Measurements from ENCODE around the gene F12.
A peak's percentile ranks its signal among the peaks of the same experiment; 100 is the strongest.

Gene F12

DNA sequence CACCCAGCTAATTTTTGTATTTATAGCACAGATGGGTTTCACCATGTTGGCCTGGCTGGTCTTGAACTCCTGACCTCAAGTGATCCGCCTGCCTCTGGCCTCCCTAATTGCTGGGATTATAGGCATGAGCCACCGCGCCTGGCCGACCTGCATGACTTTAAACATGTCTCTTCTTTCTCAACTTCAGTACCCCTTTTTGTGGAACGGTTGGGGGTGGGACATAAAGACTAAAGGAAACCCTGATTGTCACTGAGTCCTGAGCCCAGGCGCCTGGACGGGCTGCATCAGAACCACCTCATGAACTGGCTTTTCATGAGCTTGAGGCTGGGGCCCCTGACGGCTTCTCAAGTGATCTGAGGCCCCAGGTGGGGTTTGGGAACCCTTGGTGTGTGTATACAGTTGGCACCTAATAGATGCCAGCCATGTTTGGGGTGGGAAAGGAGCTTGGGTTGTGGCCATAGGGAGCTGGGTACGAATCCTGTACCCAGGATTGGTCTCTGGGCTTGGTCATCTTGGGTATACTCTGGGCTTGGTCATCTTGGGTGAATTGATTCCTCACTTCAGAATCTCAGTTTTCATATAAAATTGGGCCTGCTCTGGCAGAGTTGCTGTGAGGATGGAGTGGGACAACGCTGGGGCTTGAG lies 19.3 kb upstream of the F12 start:
- no peak overlapping the region for H2BK5ac ChIP-seq (ENCODE audit: low read depth, low read length, poor library complexity)
- peaks cover 9% of the 10 kb centered on the region for H3K79me1 ChIP-seq (ENCODE audit: low read length)
- H3K14ac ChIP-seq (ENCODE audit: low read length), result no peak overlapping the region
- H2BK12ac ChIP-seq (ENCODE audit: low read length), result no peak overlapping the region
- no CpG with 5 or more reads among the region's 10 CpGs for WGBS (ENCODE audit: extremely low coverage, insufficient coverage, insufficient read length)
- no peak overlapping the region for H4K8ac ChIP-seq (ENCODE audit: low read depth, low read length)
- H3K27ac ChIP-seq (ENCODE audit: low read depth, low read length), result no peak overlapping the region
- no peak overlapping the region for H2AK5ac ChIP-seq (ENCODE audit: low read length)
- H3K27me3 ChIP-seq (ENCODE audit: insufficient read depth, low read length), result no peaks in the 10 kb centered on the region
- no peak overlapping the region for H2BK120ac ChIP-seq (ENCODE audit: insufficient read depth, low read length, poor library complexity)
- no peak for DNase-seq
- H3K23ac ChIP-seq (ENCODE audit: low read length), result no peak overlapping the region
- no peak overlapping the region for H4K91ac ChIP-seq (ENCODE audit: low read depth, low read length)
- no peak overlapping the region for H3K4me2 ChIP-seq (ENCODE audit: low read length)
- peaks cover 23 to 27% of the 10 kb centered on the region in 2 experiments for H3K36me3 ChIP-seq (ENCODE audit: control insufficient read depth in 1 of 2, insufficient read depth in 2 of 2, low read length in 2 of 2)
- no peak overlapping the region for H3K4me3 ChIP-seq (ENCODE audit: low read depth, low read length)
- no peak overlapping the region for H2AFZ ChIP-seq (ENCODE audit: insufficient read depth, low read length, poor library complexity)
- H3K9ac ChIP-seq (ENCODE audit: low read length), result no peak overlapping the region
- peaks cover 5% of the 10 kb centered on the region for H3K79me2 ChIP-seq (ENCODE audit: control insufficient read depth, insufficient read depth, low read length, poor library complexity)
- no peak overlapping the region for H3K4ac ChIP-seq (ENCODE audit: low read depth, low read length)
- H3K18ac ChIP-seq (ENCODE audit: low read length), result no peak overlapping the region
- H3K9me3 ChIP-seq (ENCODE audit: insufficient read depth, low read depth, low read length), result no peaks in the 10 kb centered on the region
- peaks cover 13 to 14% of the 10 kb centered on the region in 2 experiments for H3K4me1 ChIP-seq (ENCODE audit: control insufficient read depth in 1 of 2, insufficient read depth in 2 of 2, low read length in 2 of 2)
- H4K12ac ChIP-seq (ENCODE audit: low read depth, low read length), result no peak overlapping the region

DNA sequence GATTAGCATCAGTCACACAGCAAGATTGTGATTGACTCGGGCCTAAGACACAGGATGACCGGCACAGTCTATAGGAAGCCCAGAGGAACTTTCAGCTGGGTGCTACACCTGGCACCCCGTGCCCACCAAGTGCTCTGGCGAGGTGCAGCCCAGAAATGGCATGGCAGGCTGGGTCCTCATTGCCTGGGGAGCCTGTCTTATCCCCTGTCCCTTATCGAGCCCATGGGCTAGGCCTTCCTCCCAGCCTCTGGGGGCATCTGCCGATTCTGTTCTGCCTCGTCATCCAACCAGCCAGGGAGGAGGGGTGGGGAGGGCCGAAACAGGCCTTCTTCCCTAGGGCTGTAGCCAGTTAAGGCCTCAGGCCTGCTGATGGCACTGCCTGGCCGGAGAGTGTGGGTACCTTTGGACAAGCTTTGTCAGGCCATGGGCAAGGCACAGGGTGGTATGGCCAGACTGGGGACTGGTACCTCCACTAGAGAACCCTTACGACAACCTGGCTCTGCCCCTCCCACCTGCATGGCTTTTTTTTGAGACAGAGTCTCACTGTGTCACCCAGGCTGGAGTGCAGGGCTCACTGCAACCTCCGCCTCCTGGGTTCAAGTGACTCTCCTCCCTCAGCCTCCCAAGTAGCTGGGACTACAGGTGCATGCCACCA lies 18.7 kb upstream of the F12 start:
- Histone ChIP-seq H3K27ac (ENCODE audit: low read depth, low read length) (no peak overlapping the region), H3K79me2 (ENCODE audit: control insufficient read depth, insufficient read depth, low read length, poor library complexity) (peaks cover 5% of the 10 kb centered on the region), H3K9ac (ENCODE audit: low read length) (no peak overlapping the region), H4K12ac (ENCODE audit: low read depth, low read length) (no peak overlapping the region), H3K9me3 (ENCODE audit: insufficient read depth, low read depth, low read length) (no peaks in the 10 kb centered on the region), H3K23ac (ENCODE audit: low read length) (no peak overlapping the region), H2AFZ (ENCODE audit: insufficient read depth, low read length, poor library complexity) (no peak overlapping the region), H3K36me3 (ENCODE audit: control insufficient read depth in 1 of 2, insufficient read depth in 2 of 2, low read length in 2 of 2) (peaks cover 18 to 21% of the 10 kb centered on the region in 2 experiments), H4K8ac (ENCODE audit: low read depth, low read length) (no peak overlapping the region), H3K27me3 (ENCODE audit: insufficient read depth, low read length) (no peaks in the 10 kb centered on the region), H3K4ac (ENCODE audit: low read depth, low read length) (peak overlapping the region; percentile 13), H3K4me3 (ENCODE audit: low read depth, low read length) (no peak overlapping the region), H3K4me1 (ENCODE audit: control insufficient read depth in 1 of 2, insufficient read depth in 2 of 2, low read length in 2 of 2) (peaks cover 13 to 14% of the 10 kb centered on the region in 2 experiments), H3K79me1 (ENCODE audit: low read length) (peaks cover 9% of the 10 kb centered on the region), H3K4me2 (ENCODE audit: low read length) (peak overlapping the region; percentile 81), H2BK120ac (ENCODE audit: insufficient read depth, low read length, poor library complexity) (no peak overlapping the region), H4K91ac (ENCODE audit: low read depth, low read length) (no peak overlapping the region), H2BK12ac (ENCODE audit: low read length) (no peak overlapping the region), H3K18ac (ENCODE audit: low read length) (no peak overlapping the region), H2BK5ac (ENCODE audit: low read depth, low read length, poor library complexity) (no peak overlapping the region), H3K14ac (ENCODE audit: low read length) (no peak overlapping the region), H2AK5ac (ENCODE audit: low read length) (no peak overlapping the region)
- no CpG with 5 or more reads among the region's 11 CpGs for WGBS (ENCODE audit: extremely low coverage, insufficient coverage, insufficient read length)
- no peak for DNase-seq

DNA sequence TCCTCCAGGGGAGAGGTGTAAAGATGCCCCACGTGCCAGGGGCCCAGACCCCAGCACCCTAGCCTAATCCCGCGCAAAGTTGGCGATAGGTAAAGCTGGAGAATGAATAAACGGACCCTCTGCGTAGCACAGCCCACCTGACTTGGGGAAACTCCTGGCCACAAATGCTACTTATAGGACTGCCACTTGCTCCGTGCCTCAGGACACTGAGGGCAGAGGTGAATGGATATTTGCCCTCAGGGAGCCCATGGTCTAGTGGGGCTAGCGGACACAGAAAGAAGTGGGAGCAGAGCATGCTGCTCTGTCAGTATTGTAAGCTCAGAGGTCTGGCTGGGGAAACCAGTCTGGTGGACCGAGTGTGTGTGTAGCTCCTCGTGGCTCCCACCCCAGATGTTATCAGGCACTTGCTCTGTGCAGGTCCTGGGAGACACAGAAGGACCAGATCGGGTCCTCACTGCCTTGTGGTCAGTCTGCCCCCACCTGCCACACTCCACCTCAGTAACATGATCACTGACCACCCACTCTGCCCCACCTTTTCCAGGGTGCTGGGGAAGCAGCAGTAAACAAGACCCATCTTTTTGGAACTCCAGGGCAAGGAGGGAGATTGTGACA lies 18.0 kb upstream of the F12 start:
- peak overlapping the region; percentile 1 for H2AK5ac ChIP-seq (ENCODE audit: low read length)
- peaks cover 5% of the 10 kb centered on the region for H3K79me2 ChIP-seq (ENCODE audit: control insufficient read depth, insufficient read depth, low read length, poor library complexity)
- no peak overlapping the region for H4K12ac ChIP-seq (ENCODE audit: low read depth, low read length)
- no peak overlapping the region for H3K23ac ChIP-seq (ENCODE audit: low read length)
- H3K4me3 ChIP-seq (ENCODE audit: low read depth, low read length), result peak overlapping the region; percentile 84
- H2BK5ac ChIP-seq (ENCODE audit: low read depth, low read length, poor library complexity), result no peak overlapping the region
- peak overlapping the region; percentile 42 for H3K4ac ChIP-seq (ENCODE audit: low read depth, low read length)
- peak overlapping the region; percentile 89 for H3K9ac ChIP-seq (ENCODE audit: low read length)
- peak overlapping the region; percentile 92 for H3K14ac ChIP-seq (ENCODE audit: low read length)
- H3K27me3 ChIP-seq (ENCODE audit: insufficient read depth, low read length), result no peaks in the 10 kb centered on the region
- peak overlapping the region; percentile 77 for H2AFZ ChIP-seq (ENCODE audit: insufficient read depth, low read length, poor library complexity)
- H4K8ac ChIP-seq (ENCODE audit: low read depth, low read length), result peak overlapping the region; percentile 61
- no CpG with 5 or more reads among the region's 11 CpGs for WGBS (ENCODE audit: extremely low coverage, insufficient coverage, insufficient read length)
- H3K9me3 ChIP-seq (ENCODE audit: insufficient read depth, low read depth, low read length), result no peaks in the 10 kb centered on the region
- peak overlapping the region; percentile 54 for H3K27ac ChIP-seq (ENCODE audit: low read depth, low read length)
- H3K18ac ChIP-seq (ENCODE audit: low read length), result peak overlapping the region; percentile 95
- no peak overlapping the region for H2BK12ac ChIP-seq (ENCODE audit: low read length)
- peak overlapping the region; percentile 81 for H3K4me2 ChIP-seq (ENCODE audit: low read length)
- no peak overlapping the region for H2BK120ac ChIP-seq (ENCODE audit: insufficient read depth, low read length, poor library complexity)
- peaks cover 13 to 14% of the 10 kb centered on the region in 2 experiments for H3K4me1 ChIP-seq (ENCODE audit: control insufficient read depth in 1 of 2, insufficient read depth in 2 of 2, low read length in 2 of 2)
- peak in 1 of 2 donors; percentile 33 for DNase-seq
- H4K91ac ChIP-seq (ENCODE audit: low read depth, low read length), result peak overlapping the region; percentile 86
- H3K79me1 ChIP-seq (ENCODE audit: low read length), result peaks cover 9% of the 10 kb centered on the region
- H3K36me3 ChIP-seq (ENCODE audit: control insufficient read depth in 1 of 2, insufficient read depth in 2 of 2, low read length in 2 of 2), result peaks cover 10 to 14% of the 10 kb centered on the region in 2 experiments

DNA sequence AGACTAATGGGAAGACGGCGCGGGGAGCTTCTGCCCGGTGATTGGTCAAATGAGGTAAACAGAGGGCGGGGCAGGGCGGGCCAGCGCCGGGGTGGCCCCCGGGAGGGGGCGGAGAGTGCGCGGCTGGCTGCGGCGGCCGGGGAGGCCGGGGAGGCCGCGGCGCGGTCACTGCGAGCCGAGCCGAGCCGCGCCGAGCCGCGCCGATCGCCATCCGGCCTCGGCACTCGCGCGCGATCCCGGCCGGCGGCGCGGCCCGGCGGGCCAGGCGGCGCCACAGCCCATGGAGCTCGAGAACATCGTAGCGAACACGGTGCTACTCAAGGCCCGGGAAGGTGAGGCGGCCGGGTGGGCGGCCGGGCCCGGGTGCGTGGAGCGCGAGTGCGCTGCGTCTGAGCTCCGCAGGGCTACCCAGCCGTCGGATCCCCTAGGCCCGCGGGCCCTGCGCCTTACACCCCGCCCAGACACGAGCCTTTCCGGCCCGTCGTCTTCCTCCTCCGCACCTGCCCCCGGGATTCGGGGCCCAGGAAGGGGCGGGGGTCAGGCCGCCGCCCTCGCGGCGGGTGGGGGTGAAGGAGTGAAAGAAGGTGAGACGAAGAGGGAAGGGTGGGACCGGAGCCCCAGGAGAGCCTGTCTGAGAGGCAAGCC lies 17.3 kb upstream of the F12 start, which contains the start of gene GRK6:
Gene GRK6, plus strand, starts transcription at position 111 of the 645 bp plus-strand sequence. Its CDS starts 170 bp downstream, at position 281.
- no peaks in the 10 kb centered on the region for H3K27me3 ChIP-seq (ENCODE audit: insufficient read depth, low read length)
- peak within 1 kb of the TSS; percentile 93 for H3K14ac ChIP-seq (ENCODE audit: low read length)
- peak within 1 kb of the TSS; percentile 81 for H3K4me2 ChIP-seq (ENCODE audit: low read length)
- no peaks in the 10 kb centered on the region for H3K9me3 ChIP-seq (ENCODE audit: insufficient read depth, low read depth, low read length)
- no CpG with 5 or more reads among the region's 82 CpGs for WGBS (ENCODE audit: extremely low coverage, insufficient coverage, insufficient read length)
- H4K12ac ChIP-seq (ENCODE audit: low read depth, low read length), result peak within 1 kb of the TSS; percentile 92
- H2AFZ ChIP-seq (ENCODE audit: insufficient read depth, low read length, poor library complexity), result peak within 1 kb of the TSS; percentile 77
- H3K4ac ChIP-seq (ENCODE audit: low read depth, low read length), result peak within 1 kb of the TSS; percentile 42
- peaks cover 5% of the 10 kb centered on the region for H3K79me2 ChIP-seq (ENCODE audit: control insufficient read depth, insufficient read depth, low read length, poor library complexity)
- peak within 1 kb of the TSS; percentile 84 for H2BK120ac ChIP-seq (ENCODE audit: insufficient read depth, low read length, poor library complexity)
- peak within 1 kb of the TSS; percentile 92 for H4K91ac ChIP-seq (ENCODE audit: low read depth, low read length)
- peaks cover 9% of the 10 kb centered on the region for H3K79me1 ChIP-seq (ENCODE audit: low read length)
- peak within 1 kb of the TSS; percentile 74 for H2BK12ac ChIP-seq (ENCODE audit: low read length)
- peak within 1 kb of the TSS; percentile 89 for H2BK5ac ChIP-seq (ENCODE audit: low read depth, low read length, poor library complexity)
- peaks cover 13 to 14% of the 10 kb centered on the region in 2 experiments for H3K4me1 ChIP-seq (ENCODE audit: control insufficient read depth in 1 of 2, insufficient read depth in 2 of 2, low read length in 2 of 2)
- H3K4me3 ChIP-seq (ENCODE audit: low read depth, low read length), result peak within 1 kb of the TSS; percentile 84
- H3K18ac ChIP-seq (ENCODE audit: low read length), result peak within 1 kb of the TSS; percentile 95
- H3K27ac ChIP-seq (ENCODE audit: low read depth, low read length), result peak within 1 kb of the TSS; percentile 82
- no peak for DNase-seq
- no peak within 1 kb of the TSS for H3K23ac ChIP-seq (ENCODE audit: low read length)
- peak within 1 kb of the TSS; percentile 69 for H2AK5ac ChIP-seq (ENCODE audit: low read length)
- peak within 1 kb of the TSS; percentile 89 for H3K9ac ChIP-seq (ENCODE audit: low read length)
- peaks cover 4 to 8% of the 10 kb centered on the region in 2 experiments for H3K36me3 ChIP-seq (ENCODE audit: control insufficient read depth in 1 of 2, insufficient read depth in 2 of 2, low read length in 2 of 2)
- peak within 1 kb of the TSS; percentile 95 for H4K8ac ChIP-seq (ENCODE audit: low read depth, low read length)
